Stimulated activated CD4-positive, alpha-beta T cell treated with anti-CD3 and anti-CD28 coated beads, Interleukin-12 subunit alpha, Interleukin-12 subunit beta, amount 100 ng/mL, for 48 hours (primary cell): ENCODE results near the gene PLD4.

Source experiments
- DNase-seq, 3 donors: peaks; one replicate each; pipeline ENCODE4 v3.0.0-alpha.2; 2020; ENCODE audit warnings: low read depth in 2 of 3, low spot score in 1 of 3

Gene PLD4

DNA sequence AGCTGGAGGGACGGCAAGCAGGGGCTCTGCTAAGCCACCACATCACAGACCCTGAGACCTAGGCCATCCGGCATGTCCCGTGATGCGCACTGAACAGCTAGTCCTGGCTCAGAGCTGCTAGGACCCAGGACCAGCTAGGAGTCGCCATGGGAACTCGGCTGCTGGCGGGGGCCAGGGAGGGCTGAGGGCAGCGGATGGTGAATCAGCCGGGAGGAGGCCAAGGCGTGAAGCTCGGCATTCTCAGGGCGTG, 48.4 kb downstream of the PLD4 start:
- no peak for DNase-seq

DNA sequence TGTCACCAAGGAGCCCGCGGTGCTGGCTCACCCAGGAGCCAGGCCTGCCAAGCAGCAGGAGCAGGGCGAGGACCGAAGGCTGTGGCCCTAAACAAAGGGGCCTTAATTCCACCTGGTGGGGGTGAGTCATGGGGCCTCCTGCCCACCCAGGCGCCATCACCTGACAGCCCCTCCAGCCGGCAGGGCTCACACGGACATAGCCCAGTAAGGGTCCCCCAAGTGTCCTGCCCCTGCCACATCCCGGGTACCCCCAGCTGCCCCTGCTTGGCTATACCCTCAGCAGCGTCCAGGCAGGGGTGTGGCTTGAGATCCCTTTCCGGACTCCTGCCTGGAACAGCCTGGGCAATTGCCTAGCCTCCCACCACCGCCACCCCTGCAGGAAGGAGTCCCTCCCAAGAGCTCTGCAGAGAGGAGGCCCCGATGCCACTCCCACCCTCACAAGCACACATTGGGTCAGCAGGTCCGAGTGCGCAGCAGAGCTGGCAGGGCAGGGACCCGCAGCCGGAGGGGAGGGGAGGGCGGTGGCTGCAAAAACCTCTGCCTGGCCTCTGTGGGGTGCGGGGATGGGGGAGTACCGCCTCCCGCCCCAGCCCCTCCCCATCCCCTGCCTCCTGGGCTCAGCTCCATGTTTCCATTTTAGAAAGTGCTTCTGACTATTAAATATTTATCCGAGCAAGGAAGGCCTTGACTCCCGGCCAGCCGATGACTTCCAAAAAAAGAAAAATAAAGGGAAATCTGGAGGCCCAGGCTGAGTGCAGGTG, 48.9 kb downstream of the PLD4 start:
- no peak for DNase-seq

DNA sequence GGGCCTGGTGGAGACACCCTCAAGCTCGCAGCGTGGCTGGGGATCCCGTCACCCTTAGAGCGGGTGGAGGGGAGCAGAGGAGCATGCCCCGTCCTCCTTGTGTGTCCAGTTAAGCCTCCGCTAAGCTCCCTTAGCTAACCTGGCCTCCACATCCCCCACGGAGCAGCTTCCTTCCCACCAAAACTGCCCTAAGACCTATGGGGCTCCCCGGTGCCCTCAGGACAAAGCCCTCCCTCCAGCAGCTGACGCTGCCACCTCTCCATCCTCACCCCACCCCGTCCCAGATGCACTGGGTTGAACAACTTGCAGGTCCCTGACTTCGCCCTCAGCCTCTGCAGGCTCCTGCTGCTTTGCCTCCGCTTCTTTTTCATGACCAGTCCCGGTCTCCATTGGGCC, 49.5 kb downstream of the PLD4 start:
- DNase-seq, result no peak

DNA sequence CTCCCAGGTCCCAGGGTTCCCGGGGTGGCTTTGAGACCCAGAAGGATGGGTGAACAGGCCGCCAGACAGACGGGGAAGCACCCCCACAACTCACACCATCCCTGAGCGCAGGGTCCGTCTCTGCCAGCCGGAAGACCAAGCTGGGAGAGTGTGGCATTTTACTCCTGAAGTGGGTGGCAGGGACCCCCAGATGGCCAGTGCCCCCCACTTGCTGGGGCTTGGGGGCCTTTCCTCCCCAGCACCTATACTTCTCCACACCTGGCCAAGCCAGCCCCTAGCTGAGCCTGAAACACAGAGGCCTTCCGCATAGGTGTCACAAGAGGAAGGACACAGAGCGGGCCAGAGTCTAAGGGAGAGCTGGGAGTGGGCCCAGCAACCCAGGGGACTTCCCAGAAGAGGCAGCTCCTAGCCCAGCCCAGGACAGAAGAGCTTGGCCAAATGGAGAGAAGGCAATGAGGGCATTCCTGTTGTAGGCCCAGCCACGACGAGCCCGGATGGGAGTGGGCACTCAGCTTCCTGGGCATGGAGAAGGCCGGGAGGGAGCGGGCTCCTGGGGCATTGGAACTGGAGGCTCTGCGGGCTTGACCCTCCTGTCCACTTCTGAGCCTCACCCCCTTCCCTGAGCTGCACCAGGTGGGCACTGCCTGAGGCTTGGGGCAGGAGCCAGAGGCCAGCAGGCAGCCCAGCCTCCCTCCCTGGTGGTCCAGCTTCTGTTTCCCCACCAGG, 50.1 kb downstream of the PLD4 start:
- no peak for DNase-seq

DNA sequence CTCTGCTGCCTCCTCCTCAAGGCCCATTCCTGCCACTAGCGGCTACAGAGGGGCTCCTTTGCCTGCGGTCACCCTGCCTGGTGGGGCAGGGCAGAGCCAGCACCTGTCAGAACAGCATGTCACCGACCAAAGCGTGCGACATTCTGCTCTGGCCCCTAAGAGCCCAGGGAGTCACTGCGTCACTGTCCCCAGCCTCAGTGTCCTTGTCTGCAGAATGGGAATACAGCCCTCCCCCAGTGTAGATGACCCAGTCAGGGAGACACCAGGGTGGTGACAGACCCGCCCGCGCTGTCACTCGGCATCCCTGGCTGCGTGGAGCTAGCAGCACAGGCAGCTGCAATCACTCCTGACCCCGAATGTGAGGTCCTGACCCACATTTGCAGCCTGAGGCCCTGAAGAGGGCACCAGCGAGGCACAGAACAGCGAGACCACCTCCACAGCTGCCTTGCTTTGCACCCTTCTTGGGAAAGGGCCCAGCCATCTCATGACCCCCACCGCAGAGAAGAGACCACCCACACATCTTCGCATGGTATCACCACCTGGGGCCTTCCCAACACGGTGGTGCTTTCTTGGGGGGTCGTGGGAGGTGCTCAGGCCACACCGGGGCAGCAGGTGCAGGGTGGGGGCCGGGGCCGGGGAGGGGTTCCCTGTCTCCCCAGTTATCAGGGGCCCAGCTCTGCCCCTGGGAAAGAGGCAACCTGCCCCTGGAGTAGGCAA, 51.0 kb downstream of the PLD4 start:
- DNase-seq, result no peak

DNA sequence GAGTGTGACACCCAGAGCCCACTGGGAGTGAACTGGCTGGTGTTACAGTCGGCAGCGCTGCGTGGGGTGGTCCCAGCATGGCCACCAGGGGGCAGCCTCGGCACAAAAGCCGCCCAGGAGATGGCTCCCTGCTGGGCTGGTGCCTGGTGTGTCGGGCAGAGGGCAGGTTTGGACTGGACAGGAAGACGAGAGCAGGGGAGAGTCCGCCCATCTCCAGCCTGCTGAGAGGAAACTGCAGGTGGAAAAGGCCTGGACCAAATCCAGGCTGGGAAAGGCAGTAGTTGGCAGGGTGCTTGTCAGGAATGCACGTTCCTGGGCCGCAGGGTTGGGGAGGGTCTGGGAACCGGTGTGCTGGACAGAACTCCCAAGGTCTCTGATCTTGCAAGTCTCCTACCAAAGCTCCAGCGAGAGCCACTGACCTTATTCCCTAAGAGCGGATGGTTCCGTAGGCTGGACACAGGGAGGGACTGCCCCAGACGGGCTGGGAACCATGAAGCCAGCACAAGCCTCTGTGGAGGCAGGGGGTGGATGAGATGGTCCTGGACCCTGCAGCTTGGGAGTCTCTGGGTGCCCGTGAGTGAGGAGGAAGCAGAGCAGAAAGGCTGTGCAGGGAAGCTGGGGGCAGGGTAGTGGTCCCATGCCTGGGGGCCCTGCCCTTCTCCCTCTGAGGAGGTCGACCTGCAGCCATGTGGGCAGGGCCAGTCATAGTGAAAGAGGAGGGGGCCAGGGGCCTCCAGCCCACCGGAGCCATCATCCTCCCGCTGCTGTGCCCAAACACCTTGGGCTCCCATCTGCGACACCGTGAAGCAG, 51.7 kb downstream of the PLD4 start:
- peak; percentile 74 to 88 (median 75) for DNase-seq

DNA sequence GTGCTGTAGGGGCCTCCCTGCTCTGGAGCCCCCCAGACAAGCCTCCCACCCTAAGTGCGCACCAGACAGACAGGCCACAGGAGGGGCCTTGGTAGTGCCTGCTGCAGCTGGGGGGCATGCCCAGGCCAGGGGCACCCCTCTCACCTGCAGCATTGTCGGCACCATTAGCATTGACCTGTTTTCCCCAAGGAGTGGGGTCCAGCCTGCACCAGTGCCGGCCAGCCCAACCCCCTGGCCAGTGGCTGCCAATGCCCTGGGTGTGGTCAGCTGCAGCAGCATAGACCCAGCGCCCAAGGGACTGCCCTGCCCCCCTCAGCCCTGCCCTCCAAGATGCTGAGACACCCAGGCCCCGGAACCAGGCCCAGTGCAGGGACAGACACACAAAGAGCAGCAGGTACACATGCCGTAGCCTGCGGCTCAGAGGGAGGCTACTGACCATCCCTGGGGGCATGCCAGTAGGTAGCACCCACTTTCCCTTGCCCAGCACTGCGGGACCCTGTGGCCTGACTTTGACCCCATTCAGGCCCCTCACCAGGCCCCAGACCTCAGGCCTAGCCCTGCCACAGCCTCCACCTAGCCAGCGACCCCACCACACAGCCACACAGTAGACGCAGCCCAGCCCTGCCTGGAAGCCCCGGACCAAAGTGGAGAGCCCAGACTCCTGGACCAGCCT, 52.5 kb downstream of the PLD4 start:
- no peak for DNase-seq

DNA sequence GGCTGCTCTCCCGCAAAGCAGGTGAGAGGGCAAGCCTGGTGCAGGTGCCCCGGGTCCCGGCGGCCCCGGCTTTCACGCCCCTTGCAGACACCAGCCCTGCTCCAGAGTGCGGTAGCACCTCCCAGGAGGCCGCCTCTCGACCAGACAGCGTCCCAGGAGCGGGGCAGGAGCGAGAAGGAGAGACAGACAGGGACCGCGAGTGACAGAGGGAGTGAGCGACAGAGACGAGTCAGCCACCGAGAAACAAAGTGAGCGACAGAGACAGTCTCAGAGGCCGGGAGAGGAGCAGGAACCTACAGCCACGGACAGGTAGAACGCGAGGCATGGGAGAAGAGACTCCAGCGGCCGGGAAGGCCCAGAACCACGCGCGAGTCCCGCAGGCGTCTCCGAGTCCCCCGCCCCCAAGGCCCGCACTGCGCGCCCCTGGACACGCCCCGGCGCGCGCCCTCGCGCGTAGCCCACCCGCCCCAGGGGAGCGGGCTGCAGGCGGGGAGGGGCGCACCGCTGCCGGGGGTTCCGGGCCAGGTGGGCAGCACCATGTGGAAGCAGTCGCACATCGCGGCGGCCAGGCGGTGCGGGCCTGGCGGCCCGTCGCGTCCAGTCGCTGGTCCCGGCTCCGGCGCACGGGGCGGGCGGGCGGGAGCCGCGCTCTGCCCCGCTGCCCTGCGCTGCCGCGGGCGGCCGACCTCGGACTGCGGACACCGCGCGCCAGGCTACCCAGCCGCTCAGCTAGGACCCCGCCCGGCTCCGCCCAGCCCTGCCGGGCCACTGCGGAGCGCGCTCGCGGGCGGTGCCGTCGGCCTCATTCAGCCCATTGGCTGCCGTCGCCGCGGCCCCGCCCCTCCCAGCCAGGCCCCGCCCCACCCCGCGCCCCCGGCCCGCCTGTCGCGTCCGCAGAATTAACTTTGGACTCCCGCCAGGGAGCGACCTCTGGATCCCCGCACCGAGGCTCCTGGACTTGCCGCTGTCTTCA, 53.3 kb downstream of the PLD4 start, which contains the start of gene AHNAK2:
AHNAK2 (minus strand) TSS at position 694 of the 973 bp plus-strand sequence; CDS start at position 557, 137 bp downstream.
- DNase-seq, result peak in 1 of 3 donors; percentile 53

DNA sequence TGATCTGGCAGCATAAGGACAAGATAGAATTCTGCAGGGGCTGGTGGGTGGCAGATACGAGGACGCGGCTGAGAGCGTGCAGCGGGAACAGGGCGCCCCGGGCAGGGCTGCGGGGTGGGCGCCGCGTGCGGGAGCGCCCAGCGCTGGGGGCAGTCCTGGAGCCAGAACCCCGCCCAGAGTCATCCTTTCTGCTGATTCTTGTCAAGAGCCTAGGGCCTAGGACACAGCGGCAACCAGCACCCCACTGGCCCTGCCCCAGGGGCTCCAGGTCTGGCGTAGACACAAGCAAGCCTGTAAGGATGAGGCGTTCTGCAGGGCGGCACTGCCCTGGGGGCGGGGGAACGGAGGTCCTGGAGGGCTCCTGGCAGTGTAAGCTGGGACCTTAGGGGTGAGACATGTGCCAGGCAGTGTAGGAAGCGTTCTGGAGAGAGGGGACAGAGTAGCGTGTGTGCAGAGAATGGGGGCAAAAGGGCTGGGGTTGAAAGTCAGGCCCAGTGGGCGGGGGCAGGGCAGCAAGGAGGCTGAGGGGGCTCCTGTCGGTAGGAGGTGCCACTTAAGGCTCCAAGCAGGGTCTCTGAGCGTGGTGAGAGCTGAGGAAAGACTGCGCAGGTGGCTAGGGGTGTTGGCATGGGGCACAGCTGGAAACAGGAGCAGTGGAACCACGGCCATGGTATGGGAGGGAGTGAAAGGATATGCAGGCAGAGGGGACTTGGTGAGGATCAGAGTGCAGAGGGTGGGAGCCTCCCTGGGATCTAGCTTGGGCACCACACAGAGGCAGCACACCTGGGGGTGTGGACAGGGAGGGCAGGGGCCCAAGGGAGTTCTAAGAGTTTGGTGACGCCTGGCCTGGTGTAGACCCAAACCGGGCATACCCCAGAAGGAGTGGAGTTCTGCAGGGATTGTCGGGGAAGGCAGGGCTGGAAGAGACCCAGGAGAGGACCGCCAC, 54.3 kb downstream of the PLD4 start:
- DNase-seq, result no peak

DNA sequence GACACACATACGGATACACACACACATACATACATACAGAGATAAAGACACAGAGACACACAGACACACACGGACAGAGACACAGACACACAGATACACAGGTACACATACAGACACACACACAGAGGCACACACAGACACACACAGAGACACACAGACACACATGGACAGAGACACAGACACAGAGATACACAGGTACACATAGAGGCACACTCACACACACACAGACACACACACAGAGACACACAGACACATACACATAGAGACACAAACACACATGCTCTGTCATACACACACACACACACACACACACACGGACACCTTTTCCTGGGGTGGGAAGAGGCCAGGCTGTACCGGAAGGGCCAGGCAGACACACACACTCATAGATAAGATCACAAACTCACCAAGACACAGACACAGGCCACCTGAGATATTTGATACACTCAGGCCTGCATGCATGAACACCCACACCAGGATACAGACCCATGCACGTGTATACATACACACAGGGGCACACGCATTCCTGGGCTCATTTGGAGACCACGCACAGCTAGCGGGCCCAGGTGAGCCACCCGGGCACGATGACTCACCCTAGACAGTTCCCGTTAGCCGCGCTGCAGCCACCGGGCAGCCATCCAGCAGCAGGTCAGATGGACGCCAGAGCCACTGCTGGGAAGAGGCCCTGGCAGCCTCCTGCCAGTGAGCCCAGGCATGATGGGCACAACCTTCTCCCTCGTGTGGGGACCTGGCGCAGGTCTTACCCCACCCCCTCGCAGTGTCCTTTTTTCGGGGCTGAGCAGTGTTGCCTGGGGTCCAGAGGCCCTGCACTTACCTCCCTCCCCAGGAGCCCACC, 55.3 kb downstream of the PLD4 start:
- DNase-seq, result no peak

DNA sequence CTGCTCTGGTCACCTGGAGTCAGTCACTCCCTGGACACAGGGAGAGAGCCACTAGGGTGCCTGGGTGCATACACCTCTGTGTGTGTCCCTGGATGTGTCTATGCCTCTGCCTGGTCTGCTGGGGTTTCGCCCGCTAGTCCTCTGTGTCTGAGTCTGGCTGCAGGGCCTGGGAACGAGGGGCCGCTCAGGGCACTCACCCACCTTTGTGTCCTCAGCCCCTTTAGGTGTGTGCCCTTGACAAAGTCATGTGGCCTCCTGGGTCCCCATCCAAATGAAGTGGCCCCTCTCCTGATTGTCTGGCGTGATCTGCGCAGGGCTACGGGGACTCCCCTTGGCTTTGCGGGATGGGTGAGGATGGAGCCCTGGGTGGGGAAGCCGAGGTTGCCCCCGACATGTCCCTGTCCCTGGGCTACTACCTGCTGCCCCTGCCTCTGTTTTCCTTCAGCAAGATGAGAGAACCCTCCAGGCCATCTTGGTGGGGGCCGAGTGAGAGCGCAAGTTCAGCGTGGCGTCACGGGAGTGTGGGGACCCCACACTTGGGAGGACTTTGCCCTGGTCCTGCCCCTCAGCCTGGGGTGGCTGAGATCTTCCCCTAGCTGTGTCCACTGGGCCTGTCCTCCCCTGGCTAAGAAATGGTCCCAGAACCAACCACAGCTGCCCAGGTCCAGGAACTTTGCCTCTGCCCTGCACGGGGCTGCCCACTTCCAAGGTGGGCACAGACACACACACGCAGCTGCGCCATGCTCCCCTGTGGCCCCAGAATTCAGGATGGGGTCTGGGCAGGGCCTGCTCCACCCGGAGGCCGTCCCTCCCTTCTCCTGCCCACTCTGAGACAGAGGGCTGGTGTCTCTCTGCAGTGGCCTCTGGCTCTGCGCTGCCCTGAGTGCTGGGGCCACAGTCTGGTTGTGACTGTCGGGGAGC, 56.2 kb downstream of the PLD4 start:
- DNase-seq, result no peak

DNA sequence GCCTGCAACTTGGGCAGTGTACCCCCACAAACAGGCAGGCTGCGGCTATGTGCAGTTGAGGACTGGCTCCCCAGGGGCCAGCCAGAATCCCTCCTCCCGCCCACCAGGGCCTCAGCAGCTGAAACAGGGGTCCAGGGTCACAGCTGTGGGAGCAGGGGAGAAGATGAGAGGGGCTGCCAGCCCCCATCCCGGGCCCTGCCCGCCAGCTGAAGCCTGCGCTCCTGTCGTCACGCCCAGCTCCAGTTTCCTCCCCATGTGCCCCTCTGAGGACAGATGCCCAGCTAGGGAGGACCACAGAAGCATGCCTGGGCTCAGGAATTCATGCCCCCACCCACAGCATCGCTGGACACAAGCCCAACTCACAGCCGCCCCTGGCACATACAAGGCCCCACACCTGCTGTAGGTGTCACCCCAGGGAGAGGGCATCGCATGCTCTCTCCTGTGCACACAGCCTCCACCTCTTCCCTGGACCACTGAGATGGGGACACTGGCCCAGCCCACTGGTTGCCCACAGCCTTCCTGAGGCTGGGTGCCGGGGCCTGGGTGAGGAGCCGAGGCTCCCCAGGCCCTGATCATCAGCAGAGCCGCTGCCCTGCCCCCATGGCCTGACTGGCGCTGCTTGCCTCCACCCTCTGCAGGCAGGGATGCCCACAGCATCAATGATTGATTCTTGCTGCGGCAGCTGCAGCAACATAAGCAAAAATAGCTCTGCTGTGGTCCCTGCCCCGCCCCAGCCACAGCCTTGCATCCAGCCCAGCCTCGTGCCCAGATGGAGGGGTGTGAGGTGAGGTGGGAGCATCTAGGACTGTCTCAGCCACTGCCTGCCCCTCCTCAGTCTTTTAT, 57.2 kb downstream of the PLD4 start:
- DNase-seq, result no peak

DNA sequence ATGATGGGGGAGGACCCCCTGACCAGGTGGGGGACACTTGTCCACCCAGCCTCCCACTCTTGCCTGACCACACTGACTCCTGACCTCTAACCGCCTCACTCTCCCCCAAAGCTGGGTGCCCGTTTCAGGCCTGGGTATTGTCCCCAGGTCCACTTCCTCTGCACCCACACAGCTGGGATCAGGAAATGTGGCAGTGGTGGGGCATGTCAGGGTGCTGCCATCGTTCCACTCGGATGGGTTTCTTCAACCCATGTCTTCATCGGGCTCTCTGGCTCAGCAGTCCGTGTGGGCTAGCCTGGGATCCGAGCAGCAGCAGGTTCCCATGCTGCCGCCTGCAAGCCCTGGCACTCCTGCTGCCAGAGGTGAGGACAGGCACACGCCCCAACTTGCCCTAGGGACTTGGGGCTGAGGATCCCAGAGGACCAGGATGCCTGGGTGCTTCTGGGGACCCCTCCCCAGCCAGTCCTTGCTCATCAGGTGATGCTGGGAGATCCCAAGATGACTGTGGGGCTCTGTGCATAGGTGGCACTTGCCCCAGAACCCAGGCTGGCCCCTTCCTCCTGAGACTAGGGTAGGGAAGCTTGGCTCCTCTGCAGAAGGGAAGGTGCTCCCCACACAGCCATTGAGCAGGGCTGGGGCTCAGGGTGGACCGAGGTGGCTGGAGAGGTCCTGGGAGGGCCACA, 58.0 kb downstream of the PLD4 start:
- DNase-seq, result no peak
